GM21515 (cell line): ENCODE measurements around the gene ARHGAP32.
"Not testable (repeated sequence)": the region's sequence is repeated elsewhere in the genome, so short reads cannot be mapped to it uniquely, and the experiment has no call there.

Source experiments
- ATAC-seq: cut with Tn5 transposase; IDR thresholded peaks from one replicate; pipeline ENCODE4 v1.9.1; 2021; ENCODE audit not compliant: unreplicated experiment

ARHGAP32 gene

GRCh38 chr11:129204150-129204838 is 12.2 kb upstream of the ARHGAP32 start:
- ATAC-seq: no peak

GRCh38 chr11:129202646-129203045 is 10.5 kb upstream of the ARHGAP32 start:
- ATAC-seq: no peak

- no peak for ATAC-seq
Observed at GRCh38 chr11:129195682-129196081, 3.6 kb upstream of the ARHGAP32 start.

GRCh38 chr11:129191649-129192048 is 476 bp downstream of the ARHGAP32 start:
- ATAC-seq: no peak

GRCh38 chr11:129190087-129190486 is 2.0 kb downstream of the ARHGAP32 start:
- ATAC-seq: no peak

GRCh38 chr11:129189646-129190045 is 2.5 kb downstream of the ARHGAP32 start:
- ATAC-seq: no peak

- ATAC-seq: not testable (repeated sequence)
Observed at GRCh38 chr11:129185082-129185481, 7.0 kb downstream of the ARHGAP32 start.

GRCh38 chr11:129184581-129184980 is 7.5 kb downstream of the ARHGAP32 start:
- no peak for ATAC-seq

- no peak for ATAC-seq
Observed at GRCh38 chr11:129167315-129167714, 24.8 kb downstream of the ARHGAP32 start.

GRCh38 chr11:129163714-129164164 is 28.4 kb downstream of the ARHGAP32 start:
- no peak for ATAC-seq

- not testable (repeated sequence) for ATAC-seq
Observed at GRCh38 chr11:129157080-129157479, 35.0 kb downstream of the ARHGAP32 start.

GRCh38 chr11:129155745-129156144 is 36.4 kb downstream of the ARHGAP32 start:
- ATAC-seq: no peak

- ATAC-seq: no peak
Observed at GRCh38 chr11:129148487-129148886, 43.6 kb downstream of the ARHGAP32 start.

GRCh38 chr11:129146191-129146590 is 45.9 kb downstream of the ARHGAP32 start:
- no peak for ATAC-seq

GRCh38 chr11:129145276-129145675 is 46.8 kb downstream of the ARHGAP32 start:
- ATAC-seq: no peak

- no peak for ATAC-seq
Observed at GRCh38 chr11:129144256-129144655, 47.9 kb downstream of the ARHGAP32 start.

GRCh38 chr11:129143335-129143734 is 48.8 kb downstream of the ARHGAP32 start:
- ATAC-seq: no peak

- ATAC-seq: no peak
Observed at GRCh38 chr11:129141748-129142523, 50.2 kb downstream of the ARHGAP32 start.

GRCh38 chr11:129131316-129131715 is 60.8 kb downstream of the ARHGAP32 start:
- no peak for ATAC-seq

GRCh38 chr11:129128881-129129620 is 63.1 kb downstream of the ARHGAP32 start:
- ATAC-seq: not testable (repeated sequence)

- ATAC-seq: no peak
Observed at GRCh38 chr11:129119036-129119435, 73.1 kb downstream of the ARHGAP32 start.
